K562 (cell line): ENCODE results near the gene SLC6A9. TPM values are rescaled to one million over a fixed set of nuclear protein-coding genes. Genes with fewer than 3 reads are reported as not detected.
A peak's percentile ranks its signal among the peaks of the same experiment; 100 is the strongest.

Experiments used
- ARID3B ChIP-seq: fragments of 250-450 bp; sonication (Bioruptor Pico); IDR thresholded peaks from 2 replicates; pipeline ENCODE4 v1.4.0; 2020; ENCODE audit warnings: borderline replicate concordance
- BRF2 ChIP-seq: IDR thresholded peaks from 3 replicates; pipeline ENCODE4 v1.6.1; 2011; ENCODE audit warnings: borderline replicate concordance, mild to moderate bottlenecking; ENCODE audit not compliant: insufficient read length, insufficient read depth
- E2F6 ChIP-seq, 2 experiments: IDR thresholded peaks; 2 replicates each; pipeline ENCODE4 v1.6.1; 2011; ENCODE audit warnings: borderline replicate concordance in 1 of 2, control low read depth in 1 of 2, low read depth in 1 of 2, low read length in 1 of 2, mild to moderate bottlenecking in 1 of 2, mixed read lengths in 1 of 2, moderate library complexity in 1 of 2; ENCODE audit not compliant: insufficient read depth in 1 of 2, insufficient read length in 1 of 2, poor library complexity in 1 of 2, severe bottlenecking in 1 of 2; ENCODE audit errors: extremely low read depth in 1 of 2
- ELF1 ChIP-seq: fragments of 200-800 bp; sonication (Bioruptor generic); IDR thresholded peaks from 2 replicates; pipeline ENCODE4 v1.6.1; 2016; ENCODE audit warnings: missing genetic modification characterization, missing compliant biosample characterization
- ETV5 ChIP-seq: sonication (generic); formaldehyde crosslinking; IDR thresholded peaks from 2 replicates; pipeline ENCODE4 v1.4.0; 2020; ENCODE audit warnings: low read depth, mild to moderate bottlenecking, missing genetic modification reagents
- FOXA3 ChIP-seq, 2 experiments: fragments of 450-650 bp in 1 of 2; sonication (generic) in 1 of 2; formaldehyde crosslinking; IDR thresholded peaks in 1 of 2; conservative IDR thresholded peaks in 1 of 2; 2 replicates each; pipeline versions ENCODE4 v1.4.0 to v1.8.0; 2020 to 2022; ENCODE audit warnings: mild to moderate bottlenecking in 2 of 2, missing genetic modification reagents in 1 of 2
- GATAD2A ChIP-seq: fragments of 450-650 bp; IDR thresholded peaks from 2 replicates; pipeline ENCODE4 v1.6.1; 2017
- MAZ ChIP-seq, 2 experiments: fragments of 450-650 bp in 1 of 2; sonication (generic) in 1 of 2; formaldehyde crosslinking; IDR thresholded peaks in 1 of 2; conservative IDR thresholded peaks in 1 of 2; 2 replicates each; pipeline versions ENCODE4 v1.4.0 to v1.5.0; 2020; ENCODE audit warnings: mild to moderate bottlenecking in 1 of 2, missing genetic modification reagents in 1 of 2
- MLX ChIP-seq, 2 experiments: fragments of 450-650 bp in 1 of 2; sonication (generic) in 1 of 2; formaldehyde crosslinking; conservative IDR thresholded peaks; 2 replicates each; pipeline versions ENCODE4 v1.4.0 to v1.8.1; 2020 to 2022; ENCODE audit warnings: mild to moderate bottlenecking in 1 of 2, missing genetic modification reagents in 1 of 2
- MYC ChIP-seq, 2 experiments: fragments of 250-450 bp in 1 of 2; sonication (Bioruptor Pico) in 1 of 2; IDR thresholded peaks; 2 replicates each; pipeline versions ENCODE4 v1.5.1 to v1.6.1; 2012 to 2021; ENCODE audit warnings: low read depth in 2 of 2, borderline replicate concordance in 1 of 2, improper control_type of control experiment in 1 of 2, low read length in 1 of 2, mild to moderate bottlenecking in 1 of 2, moderate library complexity in 1 of 2
- RBM14 ChIP-seq: fragments of 200-400 bp; formaldehyde crosslinking; IDR thresholded peaks from 2 replicates; pipeline ENCODE4 v1.6.1; 2018; ENCODE audit warnings: low read depth, mild to moderate bottlenecking, low read length, moderate library complexity, borderline replicate concordance; ENCODE audit not compliant: insufficient read depth
- SAFB ChIP-seq: fragments of 200-400 bp; formaldehyde crosslinking; IDR thresholded peaks from 2 replicates; pipeline ENCODE4 v1.6.1; 2017; ENCODE audit warnings: low read depth, low read length, borderline replicate concordance
- SMARCA4 ChIP-seq: fragments of 450-650 bp; IDR thresholded peaks from 2 replicates; pipeline ENCODE4 v1.6.1; 2016
- ZC3H4 ChIP-seq: sonication (generic); formaldehyde crosslinking; IDR thresholded peaks from 2 replicates; pipeline ENCODE4 v1.9.0; 2021; ENCODE audit warnings: missing genetic modification reagents, borderline replicate concordance
- ZNF217 ChIP-seq: sonication (generic); formaldehyde crosslinking; IDR thresholded peaks from 2 replicates; pipeline ENCODE4 v1.8.0; 2022; ENCODE audit warnings: mild to moderate bottlenecking, missing genetic modification reagents
- ZNF354B ChIP-seq: fragments of 250-450 bp; sonication (Bioruptor Pico); IDR thresholded peaks from 2 replicates; pipeline ENCODE4 v1.4.0; 2020
- ZNF639 ChIP-seq, 2 experiments: fragments of 200-800 bp in 1 of 2; sonication (Bioruptor generic) in 1 of 2; sonication (generic) in 1 of 2; formaldehyde crosslinking in 1 of 2; IDR thresholded peaks in 1 of 2; conservative IDR thresholded peaks in 1 of 2; 2 replicates each; pipeline versions ENCODE4 v1.5.0 to v1.6.1; 2016 to 2020; ENCODE audit warnings: missing compliant biosample characterization in 1 of 2, missing genetic modification characterization in 1 of 2, missing genetic modification reagents in 1 of 2
- ZNF764 ChIP-seq: fragments of 250-450 bp; sonication (Bioruptor Pico); IDR thresholded peaks from 2 replicates; pipeline ENCODE4 v1.4.0; 2020; ENCODE audit warnings: low read depth, mild to moderate bottlenecking, moderate library complexity
- polyA plus RNA-seq, 8 experiments: library from polyadenylated mRNA; depleted of rRNA in 4 of 8; stranded (reverse) in 5 of 8; unstranded in 3 of 8; fragments of >200 nt; fragmentation: Nextera tagmentation in 2 of 8; fragmentation: Illumina TruSeq in 1 of 8; extraction: Ambion mirVana in 2 of 8; extraction: Trizol in 1 of 8; gene quantifications; 2 replicates each; pipeline versions ENCODE4 v1.2.1 to v1.2.3, GENCODE V29; 2011 to 2014; ENCODE audit warnings: inconsistent platforms in 1 of 8, missing spikeins in 1 of 8
- total RNA-seq, 7 experiments: library from RNA; depleted of rRNA in 6 of 7; stranded (reverse); fragments of >200 nt in 6 of 7; fragmentation: Illumina TruSeq in 2 of 7; extraction: Trizol in 2 of 7; gene quantifications; 2 replicates each; pipeline versions ENCODE4 v1.2.1 to v1.2.3, GENCODE V29; 2011 to 2021; ENCODE audit warnings: low replicate concordance in 1 of 7

SLC6A9 gene
- total and polyA plus RNA-seq, 9 of the 15 experiments (the other 6 are each of a cell fraction or from before 2014, with no cell fraction given): 0.17 to 18.7 (median 2.9) TPM

GRCh38 chr1:43975249-43975961, 55.9 kb downstream of the SLC6A9 start (continued):
- TF ChIP-seq RBM14 (0 out of 2 replicates have a peak, but pooled peaks have one; percentile 70), ZNF764 (CRISPR knock-in tag) (no peak), FOXA3 (CRISPR knock-in tag; conservative IDR thresholded peaks at IDR 0.05 in 1 of 2, IDR thresholded peaks at IDR 0.05 in 1 of 2) (peak; percentile 86 to 95), ZNF217 (CRISPR knock-in tag) (no peak), ZC3H4 (CRISPR knock-in tag) (peak; percentile 65; the same call in 1 of the 2 replicates), ELF1 (tag) (peak; percentile 35; the same call in 1 of the 2 replicates), MYC (IDR thresholded peaks at IDR 0.05; ENCODE audit: low read depth, low read length) (0 out of 2 replicates have a peak, but pooled peaks have one; percentile 25), MYC (CRISPR knock-in tag; IDR thresholded peaks at IDR 0.05; ENCODE audit: borderline replicate concordance, low read depth) (no peak), ZNF639 (CRISPR knock-in tag; conservative IDR thresholded peaks at IDR 0.05 in 1 of 2, IDR thresholded peaks at IDR 0.05 in 1 of 2) (peak in 1 of 2 experiments; percentile 63; a peak in 2 of 4 replicates), ETV5 (no peak), BRF2 (no peak), E2F6 (IDR thresholded peaks at IDR 0.05; ENCODE audit: borderline replicate concordance in 1 of 2, extremely low read depth in 1 of 2, insufficient read depth in 1 of 2, insufficient read length in 1 of 2, low read depth in 1 of 2, low read length in 1 of 2, poor library complexity in 1 of 2, severe bottlenecking in 1 of 2) (peak in 1 of 2 experiments; percentile 28), MAZ (CRISPR knock-in tag; conservative IDR thresholded peaks at IDR 0.05 in 1 of 2, IDR thresholded peaks at IDR 0.05 in 1 of 2) (peak in 1 of 2 experiments; percentile 55; a peak in 2 of 4 replicates), SAFB (peak; percentile 3; the same call in 1 of the 2 replicates), MLX (CRISPR knock-in tag; conservative IDR thresholded peaks at IDR 0.05) (no peak; a peak in 1 of 4 replicates), GATAD2A (no peak), ZNF354B (CRISPR knock-in tag) (no peak), SMARCA4 (peak; percentile 46; the same call in 1 of the 2 replicates), ARID3B (no peak)
